ENCODE data around the gene OR5H6. TPM values are rescaled to one million over a fixed set of nuclear protein-coding genes. Genes with fewer than 3 reads are reported as not detected.

Gene OR5H6
- total RNA-seq, 3 donors from 2014 or later = not detected

DNA sequence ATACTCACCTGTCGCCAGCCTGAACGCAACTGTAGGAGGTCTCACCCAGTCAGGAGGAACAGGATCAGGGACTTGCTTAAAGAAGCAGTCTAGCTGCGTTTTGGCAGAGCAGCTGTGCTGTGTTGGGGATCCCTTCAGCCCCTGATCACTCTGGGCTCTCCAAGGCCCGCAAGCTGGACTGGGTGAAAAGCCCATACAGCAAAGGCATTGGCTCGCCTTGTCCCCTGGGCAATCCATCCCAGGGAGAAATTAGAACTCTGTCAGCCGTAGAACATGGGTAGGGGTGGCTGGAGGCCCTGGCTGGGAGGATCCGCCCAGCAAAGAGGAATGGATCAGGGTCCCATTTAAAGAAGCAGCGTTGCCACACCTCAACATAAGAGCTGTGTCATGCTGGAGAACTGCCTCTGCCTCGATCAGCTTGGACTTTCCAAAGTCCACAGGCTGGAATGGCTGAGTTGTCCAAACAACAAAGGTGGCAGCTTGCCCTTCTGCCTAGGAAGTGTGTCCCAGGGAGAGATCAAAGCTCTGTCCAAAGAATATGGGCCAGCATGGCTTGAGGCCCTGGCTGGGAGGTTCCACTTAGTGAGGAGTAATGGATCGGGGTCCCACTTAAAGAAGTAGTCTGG lies 27.4 kb downstream of the OR5H6 start:
- Histone ChIP-seq H3K4me1 (no peaks in the 10 kb centered on the region), H3K4me3 (no peak overlapping the region), H3K36me3 (no peaks in the 10 kb centered on the region), H3K27me3 (no peaks in the 10 kb centered on the region), H3K9me3 (no peaks in the 10 kb centered on the region), H3K27ac (no peak overlapping the region)
- intact Hi-C loops (cut with DNase I; ENCODE audit: low total_unique reads) = no loop called here
- TF ChIP-seq, protein P1, sequence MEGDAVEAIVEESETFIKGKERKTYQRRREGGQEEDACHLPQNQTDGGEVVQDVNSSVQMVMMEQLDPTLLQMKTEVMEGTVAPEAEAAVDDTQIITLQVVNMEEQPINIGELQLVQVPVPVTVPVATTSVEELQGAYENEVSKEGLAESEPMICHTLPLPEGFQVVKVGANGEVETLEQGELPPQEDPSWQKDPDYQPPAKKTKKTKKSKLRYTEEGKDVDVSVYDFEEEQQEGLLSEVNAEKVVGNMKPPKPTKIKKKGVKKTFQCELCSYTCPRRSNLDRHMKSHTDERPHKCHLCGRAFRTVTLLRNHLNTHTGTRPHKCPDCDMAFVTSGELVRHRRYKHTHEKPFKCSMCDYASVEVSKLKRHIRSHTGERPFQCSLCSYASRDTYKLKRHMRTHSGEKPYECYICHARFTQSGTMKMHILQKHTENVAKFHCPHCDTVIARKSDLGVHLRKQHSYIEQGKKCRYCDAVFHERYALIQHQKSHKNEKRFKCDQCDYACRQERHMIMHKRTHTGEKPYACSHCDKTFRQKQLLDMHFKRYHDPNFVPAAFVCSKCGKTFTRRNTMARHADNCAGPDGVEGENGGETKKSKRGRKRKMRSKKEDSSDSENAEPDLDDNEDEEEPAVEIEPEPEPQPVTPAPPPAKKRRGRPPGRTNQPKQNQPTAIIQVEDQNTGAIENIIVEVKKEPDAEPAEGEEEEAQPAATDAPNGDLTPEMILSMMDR (IDR thresholded peaks at IDR 0.05) = no peak
- TF ChIP-seq POLR2A (IDR thresholded peaks at IDR 0.05) (no peak), POLR2AphosphoS5 (IDR thresholded peaks at IDR 0.05) (no peak)
- no peak for DNase-seq (ENCODE audit: low spot score in 2 of 2)

Other genes with a start within 250 kb of the OR5H6 start
- not detected for gene GABRR3, start 228.9 kb upstream of the OR5H6 start, total RNA-seq
- not detected for gene OR5AC2, start 177.1 kb upstream of the OR5H6 start, total RNA-seq
- not detected for gene OR5H1, start 133.5 kb upstream of the OR5H6 start, total RNA-seq
- not detected for gene OR5H14, start 116.8 kb upstream of the OR5H6 start, total RNA-seq
- gene OR5H15, start 97.5 kb upstream of the OR5H6 start, total RNA-seq = not detected
- not detected for gene OR5H2, start 18.3 kb downstream of the OR5H6 start, total RNA-seq
- not detected for gene OR5K4, start 89.6 kb downstream of the OR5H6 start, total RNA-seq
- gene OR5K3, start 126.4 kb downstream of the OR5H6 start, total RNA-seq = not detected
- gene OR5K1, start 199.0 kb downstream of the OR5H6 start, total RNA-seq = not detected
- gene OR5K2, start 233.4 kb downstream of the OR5H6 start, total RNA-seq = not detected

All from breast epithelium (tissue), 4 donors.